ENCODE data around the gene ODF2. TPM values are rescaled to one million over a fixed set of nuclear protein-coding genes. Genes with fewer than 3 reads are reported as not detected.
A peak's percentile ranks its signal among the peaks of the same experiment; 100 is the strongest.

ODF2 gene
- total RNA-seq, 1 experiment from 2014 or later: 36.8 TPM

DNA sequence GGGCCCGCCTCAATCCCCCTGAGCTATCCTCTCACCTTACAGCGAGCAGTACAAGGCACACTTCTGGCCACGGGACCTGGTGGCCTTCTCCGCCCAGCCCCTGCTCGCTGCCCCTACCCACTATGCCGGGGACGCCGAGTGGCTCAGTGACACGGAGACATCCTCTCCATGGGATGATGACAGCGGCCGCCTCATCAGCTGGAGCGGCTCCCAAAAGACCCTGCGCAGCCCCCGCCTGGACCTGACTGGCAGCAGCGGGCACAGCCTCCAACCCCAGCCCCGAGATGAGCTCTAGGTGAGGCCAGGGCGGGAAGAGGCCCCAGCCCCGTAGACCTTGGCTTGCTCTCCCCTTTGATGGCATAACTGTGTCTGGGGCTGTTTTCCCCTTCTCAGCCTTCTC is 20.2 kb upstream of the ODF2 start:
- no peak for TF ChIP-seq POLR2AphosphoS5 (IDR thresholded peaks at IDR 0.05; ENCODE audit: low read depth, low read length)
- TF ChIP-seq SIN3A (IDR thresholded peaks at IDR 0.05; ENCODE audit: borderline replicate concordance, insufficient read depth, low read depth, low read length): no peak
- TF ChIP-seq, protein P1, sequence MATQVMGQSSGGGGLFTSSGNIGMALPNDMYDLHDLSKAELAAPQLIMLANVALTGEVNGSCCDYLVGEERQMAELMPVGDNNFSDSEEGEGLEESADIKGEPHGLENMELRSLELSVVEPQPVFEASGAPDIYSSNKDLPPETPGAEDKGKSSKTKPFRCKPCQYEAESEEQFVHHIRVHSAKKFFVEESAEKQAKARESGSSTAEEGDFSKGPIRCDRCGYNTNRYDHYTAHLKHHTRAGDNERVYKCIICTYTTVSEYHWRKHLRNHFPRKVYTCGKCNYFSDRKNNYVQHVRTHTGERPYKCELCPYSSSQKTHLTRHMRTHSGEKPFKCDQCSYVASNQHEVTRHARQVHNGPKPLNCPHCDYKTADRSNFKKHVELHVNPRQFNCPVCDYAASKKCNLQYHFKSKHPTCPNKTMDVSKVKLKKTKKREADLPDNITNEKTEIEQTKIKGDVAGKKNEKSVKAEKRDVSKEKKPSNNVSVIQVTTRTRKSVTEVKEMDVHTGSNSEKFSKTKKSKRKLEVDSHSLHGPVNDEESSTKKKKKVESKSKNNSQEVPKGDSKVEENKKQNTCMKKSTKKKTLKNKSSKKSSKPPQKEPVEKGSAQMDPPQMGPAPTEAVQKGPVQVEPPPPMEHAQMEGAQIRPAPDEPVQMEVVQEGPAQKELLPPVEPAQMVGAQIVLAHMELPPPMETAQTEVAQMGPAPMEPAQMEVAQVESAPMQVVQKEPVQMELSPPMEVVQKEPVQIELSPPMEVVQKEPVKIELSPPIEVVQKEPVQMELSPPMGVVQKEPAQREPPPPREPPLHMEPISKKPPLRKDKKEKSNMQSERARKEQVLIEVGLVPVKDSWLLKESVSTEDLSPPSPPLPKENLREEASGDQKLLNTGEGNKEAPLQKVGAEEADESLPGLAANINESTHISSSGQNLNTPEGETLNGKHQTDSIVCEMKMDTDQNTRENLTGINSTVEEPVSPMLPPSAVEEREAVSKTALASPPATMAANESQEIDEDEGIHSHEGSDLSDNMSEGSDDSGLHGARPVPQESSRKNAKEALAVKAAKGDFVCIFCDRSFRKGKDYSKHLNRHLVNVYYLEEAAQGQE (IDR thresholded peaks at IDR 0.05; ENCODE audit: insufficient read depth in 1 of 2, low read depth in 2 of 2, low read length in 1 of 2): no peak
- TF ChIP-seq TCF7L2 (IDR thresholded peaks at IDR 0.05; ENCODE audit: low read depth, low read length): no peak
- TF ChIP-seq, protein P2, sequence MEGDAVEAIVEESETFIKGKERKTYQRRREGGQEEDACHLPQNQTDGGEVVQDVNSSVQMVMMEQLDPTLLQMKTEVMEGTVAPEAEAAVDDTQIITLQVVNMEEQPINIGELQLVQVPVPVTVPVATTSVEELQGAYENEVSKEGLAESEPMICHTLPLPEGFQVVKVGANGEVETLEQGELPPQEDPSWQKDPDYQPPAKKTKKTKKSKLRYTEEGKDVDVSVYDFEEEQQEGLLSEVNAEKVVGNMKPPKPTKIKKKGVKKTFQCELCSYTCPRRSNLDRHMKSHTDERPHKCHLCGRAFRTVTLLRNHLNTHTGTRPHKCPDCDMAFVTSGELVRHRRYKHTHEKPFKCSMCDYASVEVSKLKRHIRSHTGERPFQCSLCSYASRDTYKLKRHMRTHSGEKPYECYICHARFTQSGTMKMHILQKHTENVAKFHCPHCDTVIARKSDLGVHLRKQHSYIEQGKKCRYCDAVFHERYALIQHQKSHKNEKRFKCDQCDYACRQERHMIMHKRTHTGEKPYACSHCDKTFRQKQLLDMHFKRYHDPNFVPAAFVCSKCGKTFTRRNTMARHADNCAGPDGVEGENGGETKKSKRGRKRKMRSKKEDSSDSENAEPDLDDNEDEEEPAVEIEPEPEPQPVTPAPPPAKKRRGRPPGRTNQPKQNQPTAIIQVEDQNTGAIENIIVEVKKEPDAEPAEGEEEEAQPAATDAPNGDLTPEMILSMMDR (IDR thresholded peaks at IDR 0.05): no peak
- no peak overlapping the region for H3K4me3 ChIP-seq (ENCODE audit: low read depth in 2 of 2, low read length in 2 of 2)
- H3K27ac ChIP-seq (ENCODE audit: low read length): no peak overlapping the region
- POLR2A ChIA-PET: no interaction called here
- CTCF ChIA-PET: no interaction called here
- in situ Hi-C loops (cut with HindIII; ENCODE audit: low pct_unique_long_range_greater_than_20kb, low sequenced_read_pairs) (no loop called here), intact Hi-C loops (cut with micrococcal nuclease; ENCODE audit: unreplicated experiment) (no loop called here)
- no peaks in the 10 kb centered on the region for H3K27me3 ChIP-seq (ENCODE audit: control insufficient read depth, insufficient read depth, low read length)
- no peaks in the 10 kb centered on the region for H3K36me3 ChIP-seq (ENCODE audit: control insufficient read depth, insufficient read depth, low read length)
- no peaks in the 10 kb centered on the region for H3K9me3 ChIP-seq (ENCODE audit: control insufficient read depth, insufficient read depth, low read depth, low read length)
- H3K4me1 ChIP-seq (ENCODE audit: control insufficient read depth, insufficient read depth, low read length): no peaks in the 10 kb centered on the region
- BruUV-seq (replicated peaks): no TSS peak
- no peak for ATAC-seq
- no peak for DNase-seq (ENCODE audit: low read depth, low spot score)

- TF ChIP-seq, protein P1 (IDR thresholded peaks at IDR 0.05; ENCODE audit: insufficient read depth in 1 of 2, low read depth in 2 of 2, low read length in 1 of 2): 0 out of 4 replicates have a peak, but pooled peaks of 1 of the 2 experiments have one; percentile 9
- TF ChIP-seq, protein P2 (IDR thresholded peaks at IDR 0.05): peak; percentile 92
- TF ChIP-seq POLR2AphosphoS5 (IDR thresholded peaks at IDR 0.05; ENCODE audit: low read depth, low read length): no peak
- Histone ChIP-seq H3K9me3 (ENCODE audit: control insufficient read depth, insufficient read depth, low read depth, low read length) (no peaks in the 10 kb centered on the region), H3K4me1 (ENCODE audit: control insufficient read depth, insufficient read depth, low read length) (no peaks in the 10 kb centered on the region), H3K4me3 (ENCODE audit: low read depth in 2 of 2, low read length in 2 of 2) (no peak overlapping the region), H3K27ac (ENCODE audit: low read length) (no peak overlapping the region), H3K27me3 (ENCODE audit: control insufficient read depth, insufficient read depth, low read length) (no peaks in the 10 kb centered on the region), H3K36me3 (ENCODE audit: control insufficient read depth, insufficient read depth, low read length) (no peaks in the 10 kb centered on the region)
- in situ Hi-C loops (cut with HindIII; ENCODE audit: low pct_unique_long_range_greater_than_20kb, low sequenced_read_pairs): no loop called here
- ChIA-PET POLR2A (no interaction called here), CTCF (interaction anchor here (0.5 to 1.0 kb wide), 5 partner anchors 17 to 281 kb away, joined by 3 to 6 read pairs (median 3); partner anchors contain the start of genes CERCAM and ODF2)
- intact Hi-C loops (cut with micrococcal nuclease; ENCODE audit: unreplicated experiment): no loop called here
- DNase-seq (ENCODE audit: low read depth, low spot score) (no peak), ATAC-seq (peak; percentile 94)
- no TSS peak for BruUV-seq (replicated peaks)
Observed at GRCh38 chr9:128438343-128439109, 17.3 kb upstream of the ODF2 start.

All from Panc1 (cell line).